Kidney capillary endothelial cell (primary cell): ENCODE results near the gene FBN2.
"Not testable (repeated sequence)": the region's sequence is repeated elsewhere in the genome, so short reads cannot be mapped to it uniquely, and the experiment has no call there.

Experiments used
- DNase-seq: peaks from one replicate; pipeline ENCODE4 v3.0.0-alpha.2; 2018; ENCODE audit warnings: low spot score

FBN2 gene

DNA sequence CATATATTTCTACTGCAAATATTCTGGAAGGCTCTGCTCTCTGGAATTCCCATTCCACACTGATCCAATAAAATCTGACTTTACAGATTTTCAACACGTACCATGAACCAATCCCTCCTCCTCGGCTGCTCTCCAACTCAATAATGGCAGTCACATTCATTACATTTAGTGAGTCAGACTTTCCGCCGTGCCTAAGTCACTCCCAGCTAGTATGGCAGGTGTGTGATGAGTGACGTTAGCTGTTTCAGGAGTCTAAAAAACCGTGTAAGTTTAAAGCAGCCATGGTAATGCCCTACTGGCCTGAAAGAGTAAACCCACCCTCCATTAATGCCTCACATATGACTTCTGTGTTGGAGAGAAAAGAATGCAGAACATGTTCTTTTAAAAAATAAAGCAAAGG lies 3.3 kb downstream of the FBN2 start:
- no peak for DNase-seq

DNA sequence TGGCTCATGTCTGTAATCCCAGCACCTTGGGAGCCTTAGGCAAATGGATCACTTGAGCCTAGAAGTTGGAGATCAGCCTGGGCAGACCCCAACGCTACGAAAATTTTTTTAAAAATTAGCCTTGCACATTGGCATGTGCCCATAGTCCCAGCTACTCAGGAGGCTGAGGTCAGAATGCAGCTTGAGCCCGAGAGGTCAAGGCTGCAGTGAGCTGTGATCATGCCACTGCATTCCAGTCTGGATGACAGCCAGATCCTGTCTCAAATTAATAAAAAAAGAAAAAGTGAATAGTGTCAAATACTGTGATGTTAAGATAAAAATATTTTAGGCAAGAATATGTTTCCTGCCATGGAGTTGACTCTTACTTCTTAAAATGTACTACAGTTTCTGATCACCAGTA lies 5.3 kb downstream of the FBN2 start:
- no peak for DNase-seq

DNA sequence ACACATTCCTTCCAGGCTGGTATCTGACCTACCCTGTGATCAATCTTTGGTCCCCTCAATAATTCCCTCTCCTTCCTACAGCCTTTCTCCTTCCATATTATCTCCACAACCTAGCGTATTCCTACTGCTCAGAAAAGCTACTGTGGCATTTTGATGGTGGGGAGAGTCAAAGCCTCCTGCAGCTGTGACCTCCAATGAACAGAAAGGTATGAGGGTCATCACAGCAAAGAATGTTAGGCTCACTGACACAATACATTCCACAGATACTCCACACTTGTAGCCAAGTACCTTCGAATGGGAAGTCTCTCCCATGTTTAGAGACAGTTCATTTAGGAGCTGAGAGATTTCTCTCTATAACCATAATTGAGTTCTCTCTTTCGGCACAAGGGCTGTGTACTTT lies 5.9 kb downstream of the FBN2 start:
- no peak for DNase-seq

DNA sequence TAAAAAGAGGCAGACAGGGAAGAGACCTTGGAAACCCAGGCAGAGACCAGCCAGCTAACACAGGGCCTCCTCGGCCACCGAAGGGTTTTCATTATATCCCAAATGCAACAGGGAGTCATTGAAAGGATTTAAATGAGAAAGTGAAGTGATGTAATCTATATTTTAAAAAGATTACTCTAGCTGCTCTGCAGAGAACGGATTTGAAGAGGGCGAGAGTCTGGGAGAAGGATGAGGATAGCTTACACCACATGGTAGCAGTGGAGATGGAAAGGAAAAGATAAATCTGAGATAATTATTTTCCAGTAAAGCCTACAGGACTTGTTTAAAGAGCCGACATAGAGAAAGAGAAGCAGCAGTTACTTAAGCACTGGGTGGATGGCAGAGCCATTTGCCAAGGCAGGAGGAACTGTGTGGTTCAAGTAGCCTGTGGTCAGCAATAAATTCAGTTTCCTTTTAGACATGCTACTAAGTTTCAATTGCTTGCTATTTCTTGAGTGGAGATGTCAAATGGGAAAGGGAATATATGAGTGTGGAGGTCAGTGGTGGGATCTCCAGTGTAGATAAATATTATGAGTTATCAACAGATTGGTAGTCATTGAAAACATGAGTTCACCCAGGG lies 9.3 kb downstream of the FBN2 start:
- DNase-seq = no peak

DNA sequence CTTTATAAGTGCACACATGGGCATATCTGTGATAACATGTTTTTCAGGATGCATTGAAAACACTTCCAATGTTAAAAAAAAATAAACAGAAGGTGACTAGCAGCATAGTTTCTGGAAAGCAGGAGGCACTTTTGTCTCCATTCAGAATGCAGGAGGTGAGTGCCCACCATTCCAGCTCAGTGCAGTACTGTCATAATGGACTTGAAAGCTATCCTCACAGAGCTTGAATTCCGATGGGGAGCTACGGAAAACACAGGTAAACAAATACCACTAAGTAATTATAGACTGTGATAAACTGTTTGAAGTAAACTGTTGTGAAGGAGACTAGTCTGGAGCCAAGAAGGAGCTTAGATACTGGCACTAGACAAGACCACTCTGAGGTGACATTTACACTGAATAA lies 9.9 kb downstream of the FBN2 start:
- no peak for DNase-seq

DNA sequence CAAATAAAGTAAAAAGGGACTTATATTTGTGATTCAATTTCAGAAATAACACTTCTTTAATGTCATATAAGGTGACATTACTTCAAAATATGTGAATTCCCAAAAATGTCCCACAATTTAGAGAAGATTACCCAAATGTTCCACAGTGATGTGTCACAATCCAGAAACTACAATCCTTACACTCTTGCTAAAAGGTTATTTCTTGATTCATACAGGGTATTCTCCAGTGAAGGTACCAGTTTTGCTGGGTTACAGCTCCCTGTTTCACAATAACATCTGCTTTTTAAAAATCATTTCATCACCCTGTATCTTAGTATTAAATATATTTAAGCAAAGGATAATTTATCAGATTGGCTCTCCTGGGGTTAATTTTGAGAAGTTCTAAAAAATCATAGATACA lies 11.0 kb downstream of the FBN2 start:
- DNase-seq = no peak

DNA sequence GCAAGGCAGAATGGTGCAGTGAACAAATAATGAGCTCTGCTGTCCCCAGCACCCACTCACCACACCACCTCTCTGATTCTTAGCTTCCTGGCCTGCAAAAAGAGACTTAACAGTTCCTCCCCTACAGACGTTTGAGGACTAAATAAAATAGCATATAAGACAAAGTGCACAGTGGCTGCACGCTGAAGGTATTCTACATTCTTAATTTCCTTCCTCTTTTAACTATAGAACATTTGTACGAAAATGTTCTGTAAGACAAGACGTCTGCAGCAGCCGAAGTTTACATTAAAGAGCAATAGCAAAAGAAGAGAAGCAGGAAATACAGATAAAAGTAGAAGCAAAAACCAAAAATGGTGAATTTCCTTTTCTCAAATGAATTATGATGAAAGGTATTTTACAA lies 15.7 kb downstream of the FBN2 start:
- DNase-seq = no peak

DNA sequence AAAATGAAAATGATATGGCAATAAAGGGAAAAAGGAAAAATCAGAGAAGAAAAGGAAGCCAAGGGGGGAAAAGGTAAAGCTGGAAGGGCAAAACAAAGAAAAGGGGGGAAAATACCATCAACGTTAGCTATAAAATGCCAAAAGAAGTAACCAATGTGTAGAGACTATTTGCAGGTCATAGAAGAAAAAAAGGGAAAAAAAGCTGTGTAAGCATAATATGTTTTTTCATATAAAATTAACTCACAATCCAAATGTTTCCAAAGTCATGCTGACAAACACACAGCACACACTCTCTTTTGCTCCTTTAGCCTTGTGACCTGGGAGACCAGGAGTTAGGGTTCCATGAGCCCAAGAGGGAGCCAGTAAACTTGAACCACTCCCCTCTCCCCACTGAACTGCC lies 18.2 kb downstream of the FBN2 start:
- DNase-seq = no peak

DNA sequence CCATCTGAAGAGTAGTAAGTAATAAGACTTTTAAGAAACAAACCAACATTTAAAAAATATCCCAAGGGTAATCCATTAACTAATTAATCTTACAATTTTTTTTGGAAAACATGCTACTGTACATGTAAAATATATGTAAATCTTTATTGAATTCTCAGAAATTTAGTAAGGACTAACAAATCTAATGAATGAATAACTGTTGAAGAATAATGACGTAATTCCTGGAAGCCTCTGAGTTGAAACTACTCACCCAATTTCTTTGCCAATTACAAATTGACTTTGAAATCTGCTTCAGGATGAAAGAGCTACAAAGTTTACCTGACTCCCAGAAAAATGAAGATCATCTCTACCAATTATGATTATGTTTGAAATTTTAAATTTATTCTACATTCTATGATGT lies 21.1 kb downstream of the FBN2 start:
- DNase-seq = no peak

DNA sequence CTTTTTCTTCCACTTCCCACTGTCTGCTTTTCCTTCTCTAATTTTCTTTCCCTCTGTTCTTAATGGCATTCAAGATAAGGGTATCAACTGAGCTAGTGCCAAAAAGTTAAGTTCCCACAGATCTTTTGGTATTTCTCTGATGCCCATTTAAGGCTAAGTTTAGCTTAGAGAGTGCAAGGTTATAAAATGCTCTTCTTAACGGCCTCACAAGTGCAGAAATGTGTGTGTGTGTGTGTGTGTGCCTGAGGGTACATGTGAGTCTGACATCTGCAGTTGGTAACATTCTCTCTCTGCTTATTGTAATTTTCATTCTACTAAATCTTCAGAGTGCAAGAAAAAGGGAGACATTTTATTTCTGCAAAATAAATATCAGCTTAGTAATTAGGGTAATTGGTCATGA lies 24.2 kb downstream of the FBN2 start:
- no peak for DNase-seq

DNA sequence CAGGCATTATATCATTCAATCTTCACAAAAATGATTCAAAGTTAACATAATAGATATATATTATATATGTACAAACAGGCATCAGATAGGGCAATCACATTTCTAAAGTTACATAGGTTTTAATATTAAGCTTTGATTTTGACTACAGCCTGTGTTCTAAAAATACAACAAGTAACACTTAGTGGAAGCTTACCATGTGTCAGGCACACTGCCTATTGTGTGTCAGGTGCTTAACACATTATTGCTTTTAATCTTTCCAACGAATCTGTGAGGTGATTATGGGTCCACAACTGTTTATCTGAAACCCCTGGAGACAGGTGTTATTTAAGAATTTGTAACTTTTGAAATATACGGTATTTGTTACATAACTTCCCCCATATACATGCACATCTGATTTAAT lies 25.2 kb downstream of the FBN2 start:
- DNase-seq = no peak

DNA sequence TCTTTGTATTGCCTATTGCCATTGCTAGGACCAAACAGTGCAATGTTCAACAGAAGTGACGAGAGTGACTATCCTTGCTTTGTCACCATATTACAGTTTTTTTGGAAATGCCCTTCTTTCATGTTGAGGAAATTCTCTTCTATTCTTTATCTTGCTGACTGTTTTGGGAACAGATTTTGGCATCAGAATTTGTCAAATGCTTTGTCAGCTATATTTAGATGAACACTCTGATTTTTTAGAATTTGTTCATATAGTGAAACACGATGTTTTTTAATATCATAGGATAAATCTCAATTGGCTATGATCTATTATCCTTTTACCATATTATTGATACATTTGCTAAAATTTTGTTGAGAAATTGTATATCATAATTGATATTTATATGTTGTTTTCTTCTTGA lies 31.4 kb downstream of the FBN2 start:
- no peak for DNase-seq

DNA sequence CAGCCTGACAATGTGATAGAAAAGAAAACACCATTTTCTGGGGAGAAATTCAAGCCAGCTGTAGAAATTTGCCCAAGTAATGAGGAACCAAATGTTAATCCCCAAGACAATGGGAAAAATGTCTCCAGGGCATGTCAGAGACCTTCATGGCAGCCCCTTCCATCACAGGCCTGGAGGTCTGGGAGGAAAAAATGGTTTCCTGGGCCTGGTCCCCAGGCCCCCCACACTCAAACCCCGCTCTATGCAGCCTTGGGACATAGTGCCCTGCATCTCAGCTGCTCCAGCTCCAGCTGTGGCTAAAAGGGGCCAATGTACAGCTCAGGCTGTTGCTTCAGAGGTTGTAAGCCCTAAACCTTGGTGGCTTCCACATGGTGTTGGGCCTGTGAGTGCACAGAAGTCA lies 34.3 kb downstream of the FBN2 start:
- not testable (repeated sequence) for DNase-seq

DNA sequence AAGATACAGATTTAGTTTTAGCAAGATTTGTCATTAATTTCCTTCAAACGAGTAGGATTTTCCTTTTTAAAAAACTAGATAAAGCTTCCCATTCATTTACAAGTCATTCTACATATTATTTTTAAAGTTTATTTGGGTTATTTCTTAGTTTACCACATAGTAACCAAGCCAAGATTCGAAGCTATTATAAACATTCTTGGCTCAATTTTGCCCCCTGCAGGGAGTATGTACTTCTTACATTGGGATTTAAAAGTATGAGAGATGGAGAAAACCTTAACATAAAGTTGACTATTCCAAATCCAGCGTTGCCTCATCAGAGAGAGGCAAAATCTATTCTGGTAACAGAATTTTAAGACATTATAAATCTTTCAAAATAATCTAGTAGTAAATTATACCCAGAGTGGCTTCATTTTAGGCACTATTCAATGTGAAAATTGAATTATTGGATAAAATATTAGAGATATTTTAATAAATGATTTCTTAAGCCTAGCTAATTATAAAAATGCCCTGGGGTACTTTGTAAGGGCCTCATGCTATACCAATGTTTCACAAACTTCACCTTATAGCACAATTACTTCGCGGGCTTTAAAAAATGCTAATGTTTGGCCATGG lies 39.1 kb downstream of the FBN2 start:
- peak; percentile 16 for DNase-seq

DNA sequence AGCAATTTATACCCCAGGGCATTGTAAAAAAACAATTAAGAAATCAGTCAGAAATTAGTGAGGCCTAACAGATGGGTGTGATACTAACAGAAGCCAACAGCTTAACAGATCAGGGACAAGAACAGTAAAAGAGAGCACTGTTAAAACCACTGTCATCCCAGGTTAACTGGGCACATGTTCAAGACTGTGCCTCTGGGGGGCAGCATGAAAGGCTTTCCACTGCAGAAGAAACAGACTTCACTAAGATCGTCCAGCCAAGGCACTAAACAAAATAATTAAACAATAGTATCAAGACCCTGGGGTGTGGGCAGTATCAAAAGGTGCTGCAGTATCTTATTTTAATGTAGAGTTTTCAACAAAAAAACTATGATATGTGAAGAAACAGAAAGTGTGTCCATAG lies 43.5 kb downstream of the FBN2 start:
- no peak for DNase-seq

DNA sequence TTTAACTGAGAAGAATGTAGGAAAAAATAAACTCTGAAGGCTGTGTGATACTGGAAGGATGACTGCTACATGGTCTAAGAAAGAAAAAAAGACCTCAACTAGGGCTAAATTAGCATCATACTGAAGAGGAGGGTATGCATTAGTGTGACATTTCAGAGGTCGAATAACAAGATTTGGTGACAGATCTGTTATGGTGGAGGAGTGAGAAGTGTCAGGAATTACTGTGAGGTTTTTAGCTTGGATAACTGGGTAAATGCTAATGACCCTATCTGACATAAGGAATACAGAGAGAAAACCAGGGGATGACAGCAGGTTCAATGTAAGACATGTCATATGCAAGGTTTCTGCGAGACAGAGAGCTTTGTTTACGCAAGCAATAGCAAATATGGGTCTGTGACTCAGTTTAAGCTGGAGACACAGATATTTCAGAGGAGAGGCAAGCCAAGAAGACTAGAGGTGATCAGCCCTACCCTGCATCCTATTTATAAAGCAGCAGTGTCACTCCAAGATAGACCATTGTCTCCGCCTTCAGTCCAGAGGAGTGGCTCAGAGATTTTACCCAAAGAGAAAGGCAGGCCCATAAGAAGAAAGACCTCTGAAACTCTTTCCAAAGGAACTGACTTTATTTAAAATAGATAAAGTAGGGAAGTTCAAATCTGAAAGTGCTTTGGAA lies 44.3 kb downstream of the FBN2 start:
- no peak for DNase-seq

DNA sequence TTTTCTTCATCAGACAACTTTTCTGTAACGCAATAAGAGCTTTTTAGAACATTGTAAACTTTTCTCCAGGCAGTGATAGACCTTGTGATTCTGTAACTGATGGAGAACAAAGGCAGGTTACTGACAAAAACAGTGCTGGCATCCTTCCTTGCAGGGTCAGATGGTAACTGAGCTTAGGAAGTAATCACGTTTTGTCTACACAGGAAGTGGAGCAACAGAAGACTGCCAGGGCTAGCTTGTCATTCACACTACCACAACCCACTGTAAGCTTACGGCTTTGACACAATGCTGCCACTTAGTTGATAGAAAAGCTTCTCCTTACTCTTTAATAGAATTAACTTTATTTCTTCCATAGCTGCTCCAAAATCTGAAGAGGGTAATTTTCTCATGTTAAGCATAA lies 46.8 kb downstream of the FBN2 start:
- DNase-seq = peak; percentile 6

DNA sequence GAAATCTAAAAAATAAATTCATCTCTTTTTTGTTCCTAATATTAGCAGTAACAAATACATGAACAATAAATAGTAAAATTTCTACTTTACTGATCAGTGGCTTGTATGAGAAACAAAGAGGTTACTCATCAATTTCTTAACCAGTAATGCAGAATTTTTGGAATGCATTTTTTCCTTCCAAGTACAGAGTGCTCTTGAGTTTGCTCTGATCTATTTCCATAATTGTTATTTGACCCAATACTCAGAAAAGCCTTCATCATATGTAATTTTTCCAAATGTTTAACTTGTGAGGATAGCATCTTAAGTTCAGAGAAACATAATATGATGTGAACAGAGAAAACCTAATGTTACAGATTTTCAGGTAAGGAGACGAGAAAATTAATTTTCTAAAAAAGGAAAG lies 47.3 kb downstream of the FBN2 start:
- DNase-seq = no peak

DNA sequence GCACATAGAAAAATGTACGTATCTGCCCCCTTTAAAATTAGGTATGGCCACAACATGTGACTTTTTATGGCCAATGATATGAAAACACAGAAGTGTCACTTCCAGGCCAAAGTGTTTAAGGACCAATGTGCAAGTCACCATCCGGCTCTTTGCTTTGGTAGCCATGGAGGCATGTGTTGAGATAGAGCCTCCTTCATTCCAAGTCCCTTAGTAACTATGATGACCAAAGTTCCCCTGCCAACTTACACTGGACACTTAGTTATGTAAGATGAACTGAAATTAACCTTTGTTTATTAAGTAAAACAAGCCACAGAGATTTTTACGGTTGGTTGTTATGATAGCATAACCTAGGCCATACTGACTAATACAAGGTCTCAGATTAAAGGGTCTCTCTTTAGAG lies 51.0 kb downstream of the FBN2 start:
- no peak for DNase-seq

DNA sequence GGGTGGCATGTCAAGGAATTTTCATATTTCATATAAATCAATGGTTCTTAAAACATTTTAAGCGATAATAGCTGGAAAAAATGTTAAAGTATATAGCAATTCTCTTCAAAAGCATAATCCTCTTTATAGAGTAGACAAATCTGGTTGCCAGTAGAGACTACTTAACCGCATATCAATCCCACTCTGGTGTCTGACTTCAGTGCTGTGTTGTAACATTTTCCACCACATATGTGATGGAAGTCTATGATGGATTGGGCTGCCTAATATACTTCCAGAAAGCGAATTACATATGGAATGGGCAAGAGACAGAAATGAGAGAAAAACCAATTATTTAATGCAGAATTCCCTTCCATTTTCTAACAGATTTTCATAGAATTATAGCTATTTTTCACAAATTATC lies 54.3 kb downstream of the FBN2 start:
- no peak for DNase-seq

DNA sequence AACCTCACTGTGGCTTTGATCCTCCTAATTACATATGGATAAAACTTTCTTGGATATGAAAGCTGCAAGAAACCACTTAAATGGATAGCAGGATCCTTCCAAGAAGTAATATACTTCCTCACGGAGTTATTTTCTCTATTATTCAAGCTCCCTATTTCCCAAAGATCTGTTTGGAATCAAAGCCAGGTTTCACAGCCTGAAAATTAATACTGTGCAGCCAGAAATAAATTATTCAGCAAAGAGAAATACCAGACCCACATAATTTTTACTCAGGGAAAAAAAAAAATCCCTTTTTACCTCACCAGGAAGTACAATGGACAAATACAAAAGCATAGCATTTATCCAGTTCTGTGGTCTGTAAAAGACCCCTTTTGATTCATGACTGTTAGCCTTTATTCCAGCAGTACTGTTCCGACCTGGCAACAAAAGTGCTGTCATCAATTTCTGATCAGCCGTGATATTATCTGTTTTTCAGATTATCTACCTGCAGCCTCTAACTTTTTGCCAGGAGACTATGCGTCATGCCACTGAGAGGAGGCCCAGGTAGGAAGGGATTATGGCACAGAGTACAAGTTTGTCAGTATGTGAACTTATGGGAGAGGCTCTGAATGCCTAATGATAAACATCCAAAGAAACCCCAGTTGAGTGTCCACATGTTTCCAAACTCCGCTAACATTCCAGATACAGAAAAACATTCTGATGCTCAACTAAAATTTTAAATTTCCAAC lies 57.0 kb downstream of the FBN2 start:
- DNase-seq = no peak

DNA sequence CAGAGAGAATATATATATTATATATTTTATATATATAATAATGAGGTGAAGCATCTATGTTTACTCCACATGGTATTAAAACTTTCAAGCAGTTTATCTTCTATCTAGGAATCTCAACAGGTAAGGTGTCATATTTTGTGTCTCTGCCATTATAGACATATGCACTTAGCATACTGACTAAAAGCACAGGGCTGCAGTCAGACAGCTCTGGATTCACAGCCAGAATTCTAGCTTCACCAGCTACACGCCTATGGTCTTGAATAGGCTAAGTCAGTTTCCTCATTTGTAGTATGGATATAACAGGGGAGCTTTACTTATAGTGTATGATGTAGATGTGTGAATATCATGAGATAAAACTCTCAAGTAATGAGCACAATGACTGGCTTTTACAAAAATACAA lies 57.9 kb downstream of the FBN2 start:
- DNase-seq = no peak
